LHCN-M2 (cell line): ENCODE data around the gene HOXB1. TPM values are rescaled to one million over a fixed set of nuclear protein-coding genes. Genes with fewer than 3 reads are reported as not detected.

Experiments
- total RNA-seq: library from RNA; depleted of rRNA; stranded (reverse); fragments of >200 nt; gene quantifications from 2 replicates; pipeline ENCODE4 v1.2.3, GENCODE V29; 2014; rRNA removed

Gene HOXB1
- total RNA-seq, 1 experiment from 2014 or later, result not detected

Other genes with a start within 250 kb of the HOXB1 start
- 0.17 TPM in 1 of 2 replicates, not detected in the other for gene SKAP1, start 100.8 kb downstream of the HOXB1 start, total RNA-seq
- 59.3 and 65.3 TPM in 2 replicates for gene HOXB2, start 14.1 kb upstream of the HOXB1 start, total RNA-seq
- gene HOXB4, start 47.3 kb upstream of the HOXB1 start, total RNA-seq, result 5.2 and 5.5 TPM in 2 replicates
- gene HOXB3, start 59.2 kb upstream of the HOXB1 start, total RNA-seq, result 9.0 and 12.1 TPM in 2 replicates
- gene HOXB5, start 62.8 kb upstream of the HOXB1 start, total RNA-seq, result 0.90 and 1.8 TPM in 2 replicates
- gene HOXB6, start 74.0 kb upstream of the HOXB1 start, total RNA-seq, result 21.5 and 24.9 TPM in 2 replicates
- gene HOXB7, start 80.0 kb upstream of the HOXB1 start, total RNA-seq, result 26.9 and 37.3 TPM in 2 replicates
- 22.9 and 23.5 TPM in 2 replicates for gene HOXB8, start 84.3 kb upstream of the HOXB1 start, total RNA-seq
- 3.6 and 5.1 TPM in 2 replicates for gene HOXB9, start 95.3 kb upstream of the HOXB1 start, total RNA-seq
- not detected in 2 replicates for gene PRAC1, start 191.5 kb upstream of the HOXB1 start, total RNA-seq
- not detected in 2 replicates for gene PRAC2, start 192.2 kb upstream of the HOXB1 start, total RNA-seq
- gene HOXB13, start 197.7 kb upstream of the HOXB1 start, total RNA-seq, result 0.77 and 0.80 TPM in 2 replicates